ENCODE results near the gene EFHD2.
"Not testable (repeated sequence)": the region's sequence is repeated elsewhere in the genome, so short reads cannot be mapped to it uniquely, and the experiment has no call there.

Gene EFHD2

DNA sequence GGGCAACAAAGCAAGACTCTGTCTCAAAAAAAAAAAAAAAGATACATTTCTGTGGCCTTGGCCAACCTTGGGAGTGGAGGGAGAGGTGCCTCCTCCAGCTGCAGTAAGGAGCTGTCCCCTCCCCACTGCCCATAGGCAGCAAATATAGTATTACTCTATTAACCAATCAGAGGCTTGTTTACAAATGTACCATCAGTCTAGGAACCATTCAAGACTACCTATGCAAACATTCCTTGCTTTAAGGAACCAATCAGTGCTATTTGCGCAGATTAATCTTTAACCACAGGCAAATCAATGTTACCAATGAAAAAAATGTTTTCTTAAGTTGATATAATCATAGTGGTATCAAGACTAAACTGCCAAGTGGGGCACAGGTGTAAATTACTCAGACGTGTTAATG, 47.9 kb downstream of the EFHD2 start:
- TF ChIP-seq, protein P1, sequence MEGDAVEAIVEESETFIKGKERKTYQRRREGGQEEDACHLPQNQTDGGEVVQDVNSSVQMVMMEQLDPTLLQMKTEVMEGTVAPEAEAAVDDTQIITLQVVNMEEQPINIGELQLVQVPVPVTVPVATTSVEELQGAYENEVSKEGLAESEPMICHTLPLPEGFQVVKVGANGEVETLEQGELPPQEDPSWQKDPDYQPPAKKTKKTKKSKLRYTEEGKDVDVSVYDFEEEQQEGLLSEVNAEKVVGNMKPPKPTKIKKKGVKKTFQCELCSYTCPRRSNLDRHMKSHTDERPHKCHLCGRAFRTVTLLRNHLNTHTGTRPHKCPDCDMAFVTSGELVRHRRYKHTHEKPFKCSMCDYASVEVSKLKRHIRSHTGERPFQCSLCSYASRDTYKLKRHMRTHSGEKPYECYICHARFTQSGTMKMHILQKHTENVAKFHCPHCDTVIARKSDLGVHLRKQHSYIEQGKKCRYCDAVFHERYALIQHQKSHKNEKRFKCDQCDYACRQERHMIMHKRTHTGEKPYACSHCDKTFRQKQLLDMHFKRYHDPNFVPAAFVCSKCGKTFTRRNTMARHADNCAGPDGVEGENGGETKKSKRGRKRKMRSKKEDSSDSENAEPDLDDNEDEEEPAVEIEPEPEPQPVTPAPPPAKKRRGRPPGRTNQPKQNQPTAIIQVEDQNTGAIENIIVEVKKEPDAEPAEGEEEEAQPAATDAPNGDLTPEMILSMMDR (IDR thresholded peaks at IDR 0.05; ENCODE audit: extremely low read depth, missing control alignments), result no peak
- no peak for DNase-seq (ENCODE audit: low spot score)

- DNase-seq (ENCODE audit: low spot score), result not testable (repeated sequence)
Measured at GRCh38 chr1:15458388-15458787, 48.7 kb downstream of the EFHD2 start.

DNA sequence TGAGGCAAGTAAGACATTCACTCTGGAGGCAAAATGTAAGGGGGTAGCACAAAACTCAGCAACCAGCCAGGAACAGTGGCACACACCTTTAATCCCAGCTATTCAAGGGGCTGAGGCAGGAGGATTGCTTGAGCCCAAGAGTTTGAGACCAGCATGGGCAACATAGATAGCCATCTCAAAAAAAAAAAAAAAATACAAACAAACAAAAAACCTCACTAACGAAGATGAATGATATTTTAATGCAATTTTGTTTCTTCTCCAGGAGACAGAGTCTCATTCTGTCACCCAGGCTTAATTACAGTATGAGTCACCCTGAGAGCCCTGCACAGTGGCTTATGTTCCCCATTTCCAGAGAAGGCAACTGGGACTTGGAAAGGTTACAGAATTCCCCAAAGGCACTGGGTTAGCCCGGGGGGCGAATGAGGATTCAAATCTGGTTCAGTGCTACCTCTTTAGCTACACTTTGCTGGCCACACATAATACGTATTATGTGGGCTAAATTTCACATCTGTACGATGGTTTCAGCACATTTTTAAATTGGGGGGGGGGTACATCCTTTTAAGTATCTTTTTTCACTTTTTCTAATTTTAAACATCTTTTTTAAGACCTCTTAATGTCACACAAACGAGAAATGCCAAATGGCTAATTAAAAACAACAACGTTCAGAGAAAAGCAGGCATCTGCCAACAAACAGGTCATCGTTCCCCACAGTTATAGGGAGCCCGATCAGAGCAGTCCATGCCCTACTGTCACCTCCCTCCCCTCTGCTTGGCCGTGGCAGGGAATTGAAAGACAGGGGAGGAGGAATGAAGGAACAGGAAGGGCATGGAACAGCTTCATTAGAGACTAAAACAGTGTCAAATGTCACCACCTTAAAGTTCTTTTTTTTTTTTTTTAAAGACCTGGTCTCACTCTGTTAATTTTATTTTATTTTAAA, 50.4 kb downstream of the EFHD2 start:
- TF ChIP-seq, protein P1 (IDR thresholded peaks at IDR 0.05; ENCODE audit: extremely low read depth, missing control alignments), result no peak
- no peak for DNase-seq (ENCODE audit: low spot score)

DNA sequence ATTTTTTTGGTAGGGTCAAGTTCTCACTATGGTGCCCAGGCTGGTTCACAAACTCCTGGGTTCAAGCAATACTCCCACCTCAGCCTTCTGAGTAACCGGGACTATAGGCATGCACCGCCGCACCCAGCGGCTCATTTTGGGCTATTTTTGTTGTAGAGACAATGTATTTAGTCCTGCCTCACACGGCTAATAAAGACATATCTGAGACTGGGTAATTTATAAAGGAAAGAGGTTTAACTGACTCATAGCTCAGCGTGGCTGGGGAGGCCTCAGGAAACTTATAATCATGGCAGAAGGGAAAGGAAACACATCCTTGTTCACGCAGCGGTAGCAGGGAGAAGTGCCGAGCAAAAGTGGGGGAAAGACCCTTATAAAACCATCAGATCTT, 51.0 kb downstream of the EFHD2 start:
- TF ChIP-seq, protein P1 (IDR thresholded peaks at IDR 0.05; ENCODE audit: extremely low read depth, missing control alignments), result no peak
- DNase-seq (ENCODE audit: low spot score), result no peak

- DNase-seq (ENCODE audit: low spot score), result not testable (repeated sequence)
Measured at GRCh38 chr1:15463064-15463800, 53.5 kb downstream of the EFHD2 start.

- DNase-seq (ENCODE audit: low spot score), result not testable (repeated sequence)
Measured at GRCh38 chr1:15463926-15464322, 54.2 kb downstream of the EFHD2 start.

DNA sequence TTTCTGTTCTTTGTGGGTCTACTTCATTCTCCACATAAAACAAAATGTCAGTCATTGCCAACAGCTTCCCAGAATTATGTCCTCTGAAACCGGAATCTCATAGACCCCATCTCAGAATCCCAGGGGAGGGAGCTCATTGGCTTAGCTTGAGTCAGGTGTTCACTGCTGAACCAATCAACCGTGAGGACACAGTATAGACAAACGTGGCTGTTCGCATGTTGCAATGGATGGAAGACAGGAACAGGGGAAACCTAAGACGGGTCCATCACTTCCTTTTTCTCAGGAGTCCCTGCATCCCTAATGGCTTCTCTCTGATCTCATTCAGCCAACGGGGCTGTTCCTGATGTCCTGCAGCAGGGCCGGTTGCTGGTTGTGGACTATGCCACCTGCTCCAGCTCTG, 56.0 kb downstream of the EFHD2 start:
- DNase-seq (ENCODE audit: low spot score), result no peak
- TF ChIP-seq, protein P1 (IDR thresholded peaks at IDR 0.05; ENCODE audit: extremely low read depth, missing control alignments), result no peak

GRCh38 chr1:15466955-15467625, 57.4 kb downstream of the EFHD2 start:
- DNase-seq (ENCODE audit: low spot score), result not testable (repeated sequence)

DNA sequence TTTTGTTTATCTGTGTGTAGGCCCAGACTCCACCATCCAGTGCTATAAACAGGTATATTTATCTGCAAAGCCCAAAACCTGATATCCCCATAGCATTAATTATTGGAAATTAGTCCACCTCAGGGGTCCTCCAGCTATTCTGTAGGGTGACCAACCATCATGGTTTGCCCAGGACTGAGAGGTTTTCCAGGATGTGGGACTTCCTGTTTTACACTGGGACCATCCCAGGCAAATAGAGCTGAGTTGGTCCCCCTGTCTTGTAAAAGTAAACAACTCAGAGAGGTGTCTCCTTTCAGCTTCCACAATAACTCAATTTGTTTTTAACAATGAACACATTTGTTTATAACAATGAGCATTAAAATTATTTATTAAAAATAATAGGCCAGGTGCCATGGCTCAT, 58.5 kb downstream of the EFHD2 start:
- TF ChIP-seq, protein P1 (IDR thresholded peaks at IDR 0.05; ENCODE audit: extremely low read depth, missing control alignments), result no peak
- DNase-seq (ENCODE audit: low spot score), result no peak

Data from GM20000 (cell line).